ENCODE measurements around the gene CLIC4. TPM values are rescaled to one million over a fixed set of nuclear protein-coding genes. Genes with fewer than 3 reads are reported as not detected.
A peak's percentile ranks its signal among the peaks of the same experiment; 100 is the strongest.
"Not testable (repeated sequence)": the region's sequence is repeated elsewhere in the genome, so short reads cannot be mapped to it uniquely, and the experiment has no call there.

Gene CLIC4
- polyA plus RNA-seq, 1 donor: 195 TPM

DNA sequence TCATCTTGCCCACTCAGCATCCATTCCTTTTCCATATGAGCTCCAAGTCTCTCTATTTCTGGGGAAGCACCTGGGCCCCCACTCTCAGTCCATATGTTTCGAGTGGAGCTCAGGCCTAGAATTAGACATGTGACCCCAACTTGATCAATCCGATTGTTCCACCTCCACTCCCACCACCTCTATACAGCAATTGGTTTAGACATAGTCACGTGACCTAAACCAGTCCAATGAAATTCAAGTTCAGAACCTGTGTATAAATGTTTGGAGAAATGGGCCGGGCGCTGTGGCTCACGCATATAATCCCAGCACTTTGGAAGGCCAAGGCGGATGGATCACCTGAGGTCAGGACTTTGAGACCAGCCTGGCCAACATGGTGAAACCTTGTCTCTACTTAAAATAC is 29.6 kb upstream of the CLIC4 start:
- no peak for DNase-seq

DNA sequence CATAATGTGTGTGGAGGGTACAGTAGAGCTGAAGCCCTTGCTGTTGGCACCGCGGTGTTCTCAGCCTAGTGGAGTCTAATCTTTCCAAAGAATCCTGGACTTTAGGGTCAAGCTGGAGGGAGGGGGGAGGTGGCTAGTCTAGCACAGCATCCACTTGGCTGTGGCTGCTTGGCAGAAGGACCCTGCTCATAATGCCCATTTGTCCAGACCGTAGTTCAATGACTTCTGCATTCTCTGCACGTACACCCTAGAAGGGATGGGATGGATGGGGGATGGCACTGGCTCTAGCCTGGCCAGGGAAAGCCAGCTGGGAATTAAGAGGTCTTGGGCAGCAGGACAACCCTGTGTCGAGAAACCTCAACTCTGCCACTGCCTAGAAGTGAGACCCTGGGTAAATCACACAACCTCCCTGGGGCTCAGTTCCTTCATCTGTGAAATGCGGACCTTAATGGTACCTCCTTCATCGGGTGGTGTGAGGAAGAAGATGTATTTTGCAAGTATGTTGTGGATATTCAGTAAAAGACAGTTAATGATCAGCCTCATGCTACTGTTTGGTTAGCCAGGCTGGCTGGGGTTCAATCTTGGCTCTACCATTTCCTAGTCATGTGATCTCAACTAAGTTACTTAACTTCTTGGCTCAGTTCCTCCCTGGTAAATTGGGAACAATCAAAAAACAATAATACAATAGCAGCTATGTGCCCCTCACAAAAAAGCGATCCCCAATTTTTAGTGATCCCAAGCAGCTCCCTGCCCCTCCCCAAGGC is 27.2 kb upstream of the CLIC4 start:
- DNase-seq: no peak

GRCh38 chr1:24720152-24720551 is 25.1 kb upstream of the CLIC4 start:
- no peak for DNase-seq

GRCh38 chr1:24721533-24721932 is 23.7 kb upstream of the CLIC4 start:
- DNase-seq: no peak

DNA sequence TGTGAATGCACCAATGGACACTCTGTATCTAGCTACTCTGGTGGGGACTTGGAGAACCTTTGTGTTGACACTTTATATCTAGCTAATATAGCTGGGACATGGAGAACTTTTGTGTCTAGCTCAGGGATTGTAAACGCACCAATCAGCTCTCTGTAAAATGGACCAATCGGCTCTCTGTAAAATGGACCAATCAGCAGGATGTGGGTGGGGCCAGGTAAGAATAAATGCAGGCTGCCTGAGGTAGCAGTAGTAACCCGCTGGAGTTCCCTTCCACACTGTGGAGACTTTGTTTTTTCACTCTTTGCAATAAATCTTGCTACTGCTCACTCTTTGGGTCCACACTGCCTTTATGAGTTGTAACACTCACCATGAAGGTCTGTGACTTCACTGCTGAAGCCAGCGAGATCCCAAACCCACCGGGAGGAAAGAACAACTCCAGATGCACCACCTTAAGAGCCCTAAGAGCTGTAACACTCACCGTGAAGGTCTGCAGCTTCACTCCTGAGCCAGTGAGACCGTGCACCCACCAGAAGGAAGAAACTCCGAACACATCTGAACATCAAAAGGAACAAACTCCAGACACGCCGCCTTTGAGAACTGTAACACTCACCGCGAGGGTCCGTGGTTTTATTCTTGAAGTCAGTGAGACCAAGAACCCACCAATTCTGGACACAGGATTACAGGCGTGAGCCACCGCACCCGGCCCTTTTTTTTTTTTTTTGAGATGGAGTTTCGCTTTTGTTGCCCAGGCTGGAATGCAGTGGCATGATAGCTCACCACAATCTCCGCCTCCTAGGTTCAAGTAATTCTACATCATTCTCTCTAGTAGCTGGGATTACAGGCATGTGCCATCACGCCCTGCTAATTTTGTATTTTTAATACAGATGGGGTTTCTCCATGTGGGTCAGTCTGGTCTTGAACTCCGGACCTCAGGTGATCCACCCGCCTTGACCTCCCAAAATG is 22.9 kb upstream of the CLIC4 start:
- DNase-seq: not testable (repeated sequence)

GRCh38 chr1:24724345-24725208 is 20.7 kb upstream of the CLIC4 start:
- DNase-seq: peak; percentile 72

GRCh38 chr1:24725209-24725651 is 20.0 kb upstream of the CLIC4 start:
- DNase-seq: peak; percentile 43

DNA sequence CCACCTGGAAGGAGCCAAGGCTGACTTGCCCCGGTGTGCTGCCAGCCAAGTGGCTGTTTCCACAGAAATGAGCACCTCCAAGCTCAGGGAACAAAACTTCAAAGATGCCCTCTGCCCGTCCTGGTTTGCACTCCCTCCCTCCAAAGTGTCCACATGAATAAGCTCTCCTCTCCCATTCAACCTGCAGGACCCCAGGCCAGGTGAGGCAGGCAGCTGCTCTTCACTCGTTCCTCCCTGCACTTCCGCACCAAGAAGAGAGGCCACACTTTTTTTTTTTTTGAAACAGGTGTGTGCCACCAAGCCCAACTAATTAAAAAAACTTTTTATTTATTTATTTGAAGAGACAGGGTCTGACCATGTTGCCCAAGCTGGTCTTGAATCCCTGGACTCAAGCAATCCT is 18.5 kb upstream of the CLIC4 start:
- no peak for DNase-seq

DNA sequence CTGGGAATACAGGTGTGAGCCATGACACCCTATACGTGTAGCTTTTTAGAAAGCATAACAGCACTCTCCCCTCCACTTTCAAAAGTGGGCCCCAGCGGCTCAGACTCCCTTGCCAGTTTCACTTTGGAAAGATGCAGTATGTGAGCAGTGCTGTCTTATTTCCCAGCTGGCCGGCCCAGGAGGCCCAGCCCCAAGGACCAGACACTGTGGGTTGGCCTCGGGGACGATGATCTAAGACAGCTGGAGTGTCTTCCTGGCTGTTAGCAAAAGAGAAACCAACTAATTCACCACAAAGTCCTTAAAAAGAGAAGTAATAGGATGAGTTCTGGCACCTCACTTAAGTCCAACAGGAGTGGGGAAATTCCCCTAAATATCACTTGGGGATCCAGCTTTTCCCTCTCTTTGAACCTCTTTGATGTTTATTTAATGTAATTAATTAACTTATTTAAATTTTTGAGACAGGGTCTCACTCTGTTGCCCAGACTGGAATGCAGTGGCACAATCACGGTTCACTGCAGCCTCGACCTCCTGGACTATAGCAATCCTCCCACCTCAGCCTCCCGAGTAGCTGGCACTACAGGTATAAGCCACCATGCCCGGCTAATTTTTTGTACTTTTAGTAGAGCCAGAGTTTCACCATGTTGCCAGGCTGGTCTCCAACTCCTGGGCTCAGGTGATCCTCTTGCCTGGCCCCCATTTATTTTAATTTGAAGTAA is 17.6 kb upstream of the CLIC4 start:
- DNase-seq: peak; percentile 74

DNA sequence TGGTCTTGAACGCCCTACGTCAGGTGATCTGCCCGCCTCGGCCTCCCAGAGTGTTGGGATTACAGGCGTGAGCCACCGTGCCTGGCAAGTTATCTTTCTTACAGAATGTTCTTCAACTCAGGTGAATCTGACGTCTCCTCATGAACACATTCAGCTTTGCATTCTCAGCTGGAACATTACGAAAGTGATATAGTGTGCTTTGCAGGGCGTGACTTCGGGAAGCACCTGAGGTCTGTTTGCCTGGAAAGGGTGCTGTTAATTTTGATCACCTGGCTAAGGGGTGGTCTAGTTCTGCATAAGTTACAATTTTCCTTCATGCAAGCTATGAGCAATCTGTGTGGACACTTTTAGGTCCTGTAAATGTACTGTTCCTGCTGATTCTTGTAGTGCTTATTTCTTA is 16.3 kb upstream of the CLIC4 start:
- no peak for DNase-seq

GRCh38 chr1:24732186-24732885 is 12.9 kb upstream of the CLIC4 start:
- no peak for DNase-seq

DNA sequence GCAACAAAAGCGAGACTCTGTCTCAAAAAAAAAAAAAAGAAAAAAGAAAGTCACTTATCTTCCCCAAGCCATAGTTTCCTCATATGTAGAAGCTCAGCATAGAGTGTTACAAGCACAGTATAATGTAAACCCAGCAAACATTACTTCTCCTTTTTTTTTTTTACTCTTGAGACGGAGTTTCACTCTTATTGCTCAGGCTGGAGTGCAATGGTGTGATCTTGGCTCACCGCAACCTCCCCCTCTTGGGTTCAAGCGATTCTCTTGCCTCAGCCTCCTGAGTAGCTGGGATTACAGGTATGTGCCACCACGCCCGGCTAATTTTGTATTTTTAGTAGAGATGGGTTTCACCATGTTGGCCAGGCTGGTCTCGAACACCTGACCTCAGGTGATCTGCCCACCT is 11.9 kb upstream of the CLIC4 start:
- not testable (repeated sequence) for DNase-seq

DNA sequence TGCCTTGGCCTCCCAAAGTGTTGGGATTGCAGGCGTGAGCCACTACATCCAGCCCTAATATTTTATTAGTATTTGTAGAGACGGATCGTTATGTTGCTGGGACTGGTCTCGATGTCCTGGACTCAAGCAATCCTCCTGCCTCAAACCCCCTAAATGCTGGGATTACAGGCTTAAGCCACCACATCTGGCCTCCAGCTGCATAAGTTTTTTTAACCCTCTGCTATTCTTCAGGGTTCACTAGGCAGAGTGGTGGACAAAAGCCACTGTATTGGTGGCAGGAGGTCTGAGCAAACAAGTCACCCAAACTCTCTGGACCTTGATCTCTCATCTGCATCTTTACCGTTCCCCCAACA is 10.1 kb upstream of the CLIC4 start:
- DNase-seq: no peak

GRCh38 chr1:24735509-24736375 is 9.5 kb upstream of the CLIC4 start:
- peak; percentile 37 for DNase-seq

GRCh38 chr1:24737368-24738117 is 7.7 kb upstream of the CLIC4 start:
- DNase-seq: no peak

DNA sequence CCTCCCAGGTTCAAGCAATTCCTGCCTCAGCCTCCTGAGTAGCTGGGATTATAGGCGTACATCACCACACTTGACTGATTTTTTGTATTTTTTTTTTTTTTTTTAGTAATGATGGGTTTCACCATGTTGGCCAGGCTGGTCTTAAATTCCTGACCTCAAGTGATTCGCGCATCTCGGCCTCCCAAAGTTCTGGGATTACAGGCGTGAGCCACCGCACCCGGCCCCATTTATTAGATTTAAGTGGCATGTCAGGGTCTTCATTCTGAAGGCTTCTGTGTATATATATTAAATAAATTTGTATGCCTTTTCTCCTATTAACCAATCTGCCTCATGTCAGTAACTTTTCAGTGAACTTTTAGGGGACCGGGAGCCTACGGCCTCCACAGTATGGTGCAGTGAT is 6.0 kb upstream of the CLIC4 start:
- no peak for DNase-seq

GRCh38 chr1:24742090-24742938 is 2.9 kb upstream of the CLIC4 start:
- no peak for DNase-seq
